Measurements from ENCODE around the gene ANKRD17.

ANKRD17 gene

GRCh38 chr4:73037057-73037456, 221.5 kb downstream of the ANKRD17 start:
- no peak for DNase-seq

GRCh38 chr4:73036123-73036522, 222.5 kb downstream of the ANKRD17 start:
- DNase-seq: no peak

GRCh38 chr4:73034896-73035295, 223.7 kb downstream of the ANKRD17 start:
- DNase-seq: no peak

GRCh38 chr4:73028621-73029020, 230.0 kb downstream of the ANKRD17 start:
- DNase-seq: no peak

All from NCI-H2081 (cell line).